Ectodermal cell (in vitro differentiated cells): Measurements from ENCODE around the gene ACTG1.

Experiments
- H3K27ac ChIP-seq: 2 replicates; pipeline ENCODE4 v1.7.0; 2013; ENCODE audit warnings: mild to moderate bottlenecking, low read depth, low read length; ENCODE audit not compliant: insufficient read depth, poor library complexity, severe bottlenecking
- H3K27me3 ChIP-seq: 2 replicates; pipeline ENCODE4 v1.7.0; 2013; ENCODE audit warnings: mild to moderate bottlenecking, low read length; ENCODE audit not compliant: insufficient read depth, control insufficient read depth, poor library complexity, severe bottlenecking
- H3K36me3 ChIP-seq: one replicate; pipeline ENCODE4 v1.7.0; 2013; ENCODE audit warnings: low read length; ENCODE audit not compliant: control insufficient read depth, insufficient read depth
- H3K4me1 ChIP-seq: one replicate; pipeline ENCODE4 v1.7.0; 2013; ENCODE audit warnings: low read length; ENCODE audit not compliant: control insufficient read depth, insufficient read depth
- H3K4me3 ChIP-seq: 2 replicates; pipeline ENCODE4 v1.7.0; 2013; ENCODE audit warnings: low read depth, low read length, control low read depth; ENCODE audit not compliant: insufficient read depth
- H3K9me3 ChIP-seq: 2 replicates; pipeline ENCODE4 v1.7.0; 2013; ENCODE audit warnings: mild to moderate bottlenecking, low read length, moderate library complexity; ENCODE audit not compliant: control insufficient read depth
- WGBS, 2 experiments: methylation state at CpG; one replicate each; pipeline ENCODE4 v1.1.7; 2013; ENCODE audit warnings: missing lambda C conversion rate in 2 of 2; 5-methylcytosine and 5-hydroxymethylcytosine counted together

The ACTG1 gene

GRCh38 chr17:81480140-81481072, 32.2 kb downstream of the ACTG1 start:
- Histone ChIP-seq H3K36me3 (no peaks in the 10 kb centered on the region), H3K27ac (no peak overlapping the region), H3K9me3 (no peaks in the 10 kb centered on the region), H3K4me3 (no peak overlapping the region), H3K27me3 (peaks cover 51% of the 10 kb centered on the region), H3K4me1 (peaks cover 27% of the 10 kb centered on the region)
- 79 to 84% methylated on average over 21 of the region's 21 CpGs for WGBS, 2 experiments

GRCh38 chr17:81479175-81480071, 33.2 kb downstream of the ACTG1 start:
- H3K27me3 ChIP-seq, result peaks cover 43% of the 10 kb centered on the region
- no peaks in the 10 kb centered on the region for H3K9me3 ChIP-seq
- no peak overlapping the region for H3K27ac ChIP-seq
- no peaks in the 10 kb centered on the region for H3K36me3 ChIP-seq
- no peak overlapping the region for H3K4me3 ChIP-seq
- peaks cover 27% of the 10 kb centered on the region for H3K4me1 ChIP-seq
- 76 to 81% methylated on average over 20 of the region's 20 CpGs for WGBS, 2 experiments

GRCh38 chr17:81478119-81478518, 34.5 kb downstream of the ACTG1 start:
- Histone ChIP-seq H3K9me3 (no peaks in the 10 kb centered on the region), H3K4me1 (peaks cover 17% of the 10 kb centered on the region), H3K27ac (no peak overlapping the region), H3K4me3 (no peak overlapping the region), H3K36me3 (no peaks in the 10 kb centered on the region), H3K27me3 (peaks cover 32% of the 10 kb centered on the region)
- 95% methylated on average over 20 of the region's 20 CpGs for WGBS, 2 experiments

GRCh38 chr17:81477173-81477572, 35.4 kb downstream of the ACTG1 start:
- Histone ChIP-seq H3K9me3 (no peaks in the 10 kb centered on the region), H3K4me1 (peaks cover 9% of the 10 kb centered on the region), H3K36me3 (no peaks in the 10 kb centered on the region), H3K27ac (no peak overlapping the region), H3K27me3 (peaks cover 23% of the 10 kb centered on the region), H3K4me3 (no peak overlapping the region)
- WGBS, 2 experiments, result 89% methylated on average over 5 of the region's 7 CpGs

GRCh38 chr17:81476635-81477034, 36.0 kb downstream of the ACTG1 start:
- whole genome bisulfite sequencing, 2 experiments, result 93 to 95% methylated on average over 6 of the region's 6 CpGs
- H3K27me3 ChIP-seq, result peaks cover 17% of the 10 kb centered on the region
- no peak overlapping the region for H3K4me3 ChIP-seq
- peaks cover 5% of the 10 kb centered on the region for H3K4me1 ChIP-seq
- H3K36me3 ChIP-seq, result no peaks in the 10 kb centered on the region
- no peak overlapping the region for H3K27ac ChIP-seq
- H3K9me3 ChIP-seq, result no peaks in the 10 kb centered on the region

GRCh38 chr17:81476097-81476496, 36.5 kb downstream of the ACTG1 start:
- Histone ChIP-seq H3K36me3 (no peaks in the 10 kb centered on the region), H3K27me3 (peaks cover 13% of the 10 kb centered on the region), H3K4me1 (peaks cover 5% of the 10 kb centered on the region), H3K27ac (no peak overlapping the region), H3K4me3 (no peak overlapping the region), H3K9me3 (no peaks in the 10 kb centered on the region)
- 89 to 92% methylated on average over 7 of the region's 7 CpGs for WGBS, 2 experiments

- Histone ChIP-seq H3K4me1 (peaks cover 8% of the 10 kb centered on the region), H3K36me3 (no peaks in the 10 kb centered on the region), H3K9me3 (no peaks in the 10 kb centered on the region), H3K27me3 (peaks cover 2% of the 10 kb centered on the region), H3K27ac (no peak overlapping the region), H3K4me3 (no peak overlapping the region)
- 85 to 88% methylated on average over 16 of the region's 16 CpGs for WGBS, 2 experiments
These were observed 37.6 kb downstream of the ACTG1 start for GRCh38 chr17:81474958-81475357.

- Histone ChIP-seq H3K27ac (no peak overlapping the region), H3K27me3 (no peaks in the 10 kb centered on the region), H3K4me1 (peaks cover 10% of the 10 kb centered on the region), H3K4me3 (no peak overlapping the region), H3K9me3 (no peaks in the 10 kb centered on the region), H3K36me3 (no peaks in the 10 kb centered on the region)
- WGBS, 2 experiments, result 94 to 96% methylated on average over 8 of the region's 8 CpGs
These were observed 39.6 kb downstream of the ACTG1 start for GRCh38 chr17:81473019-81473418.

GRCh38 chr17:81471818-81472456, 40.7 kb downstream of the ACTG1 start:
- Histone ChIP-seq H3K27me3 (no peaks in the 10 kb centered on the region), H3K27ac (no peak overlapping the region), H3K4me1 (peaks cover 12% of the 10 kb centered on the region), H3K4me3 (no peak overlapping the region), H3K36me3 (no peaks in the 10 kb centered on the region), H3K9me3 (no peaks in the 10 kb centered on the region)
- WGBS, 2 experiments, result 92 to 93% methylated on average over 28 of the region's 28 CpGs
